ENCODE results near the gene ZNF775.

The ZNF775 gene

DNA sequence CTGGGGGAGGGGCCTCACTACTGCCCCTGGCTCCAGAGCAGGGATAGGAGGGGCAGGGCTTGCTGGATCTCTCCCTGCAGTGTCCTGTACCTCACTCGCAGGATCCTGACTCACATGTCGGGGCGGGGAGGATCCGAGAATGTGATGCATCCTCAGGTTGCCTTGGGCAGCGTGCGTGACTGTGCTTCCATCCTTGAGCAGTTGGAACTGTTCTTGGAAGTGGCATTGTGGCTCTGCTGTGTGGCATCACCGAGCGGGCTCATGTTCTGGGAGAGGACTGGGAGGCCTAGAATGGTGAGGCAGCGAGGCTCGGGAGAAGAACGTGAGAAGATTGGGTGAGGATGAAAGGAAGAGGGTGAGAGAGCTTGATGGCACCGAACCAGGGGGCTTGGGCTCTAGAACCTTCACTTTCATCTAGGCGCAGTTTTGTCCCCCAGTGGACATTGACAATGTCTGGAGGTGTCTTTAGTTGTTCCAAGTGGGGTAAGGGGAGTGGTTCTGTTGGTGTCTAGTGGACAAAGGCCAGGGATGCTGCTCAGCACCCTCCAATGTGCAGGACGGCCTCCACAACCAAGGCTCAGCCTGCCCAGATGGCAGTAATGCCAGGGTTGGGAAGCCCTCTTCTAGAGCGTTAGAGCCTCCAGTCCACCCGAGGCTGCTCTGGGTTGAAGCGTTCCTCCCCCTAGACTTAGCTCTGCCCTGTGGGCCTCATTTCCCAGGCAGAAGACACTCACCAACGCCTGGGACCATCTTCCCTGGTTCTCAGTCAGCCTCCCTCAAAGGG lies 46.1 kb upstream of the ZNF775 start:
- Histone ChIP-seq H3K4me3 (replicated peaks; ENCODE audit: insufficient read depth, low read length) (no peak overlapping the region), H3K27ac (replicated peaks) (no peak overlapping the region), H3K27me3 (ENCODE audit: insufficient read depth, poor library complexity, severe bottlenecking) (no peaks in the 10 kb centered on the region)
- TF ChIP-seq, protein P1, sequence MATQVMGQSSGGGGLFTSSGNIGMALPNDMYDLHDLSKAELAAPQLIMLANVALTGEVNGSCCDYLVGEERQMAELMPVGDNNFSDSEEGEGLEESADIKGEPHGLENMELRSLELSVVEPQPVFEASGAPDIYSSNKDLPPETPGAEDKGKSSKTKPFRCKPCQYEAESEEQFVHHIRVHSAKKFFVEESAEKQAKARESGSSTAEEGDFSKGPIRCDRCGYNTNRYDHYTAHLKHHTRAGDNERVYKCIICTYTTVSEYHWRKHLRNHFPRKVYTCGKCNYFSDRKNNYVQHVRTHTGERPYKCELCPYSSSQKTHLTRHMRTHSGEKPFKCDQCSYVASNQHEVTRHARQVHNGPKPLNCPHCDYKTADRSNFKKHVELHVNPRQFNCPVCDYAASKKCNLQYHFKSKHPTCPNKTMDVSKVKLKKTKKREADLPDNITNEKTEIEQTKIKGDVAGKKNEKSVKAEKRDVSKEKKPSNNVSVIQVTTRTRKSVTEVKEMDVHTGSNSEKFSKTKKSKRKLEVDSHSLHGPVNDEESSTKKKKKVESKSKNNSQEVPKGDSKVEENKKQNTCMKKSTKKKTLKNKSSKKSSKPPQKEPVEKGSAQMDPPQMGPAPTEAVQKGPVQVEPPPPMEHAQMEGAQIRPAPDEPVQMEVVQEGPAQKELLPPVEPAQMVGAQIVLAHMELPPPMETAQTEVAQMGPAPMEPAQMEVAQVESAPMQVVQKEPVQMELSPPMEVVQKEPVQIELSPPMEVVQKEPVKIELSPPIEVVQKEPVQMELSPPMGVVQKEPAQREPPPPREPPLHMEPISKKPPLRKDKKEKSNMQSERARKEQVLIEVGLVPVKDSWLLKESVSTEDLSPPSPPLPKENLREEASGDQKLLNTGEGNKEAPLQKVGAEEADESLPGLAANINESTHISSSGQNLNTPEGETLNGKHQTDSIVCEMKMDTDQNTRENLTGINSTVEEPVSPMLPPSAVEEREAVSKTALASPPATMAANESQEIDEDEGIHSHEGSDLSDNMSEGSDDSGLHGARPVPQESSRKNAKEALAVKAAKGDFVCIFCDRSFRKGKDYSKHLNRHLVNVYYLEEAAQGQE (IDR thresholded peaks at IDR 0.05; ENCODE audit: insufficient replicate concordance, low read depth): no peak
- no peak for TF ChIP-seq GABPA (IDR thresholded peaks at IDR 0.05; ENCODE audit: low read depth)
- TF ChIP-seq SPI1 (IDR thresholded peaks at IDR 0.05; ENCODE audit: borderline replicate concordance, low read depth): no peak
- no peak for TF ChIP-seq POLR2AphosphoS5 (IDR thresholded peaks at IDR 0.05; ENCODE audit: low read depth)
- TF ChIP-seq, protein P2, sequence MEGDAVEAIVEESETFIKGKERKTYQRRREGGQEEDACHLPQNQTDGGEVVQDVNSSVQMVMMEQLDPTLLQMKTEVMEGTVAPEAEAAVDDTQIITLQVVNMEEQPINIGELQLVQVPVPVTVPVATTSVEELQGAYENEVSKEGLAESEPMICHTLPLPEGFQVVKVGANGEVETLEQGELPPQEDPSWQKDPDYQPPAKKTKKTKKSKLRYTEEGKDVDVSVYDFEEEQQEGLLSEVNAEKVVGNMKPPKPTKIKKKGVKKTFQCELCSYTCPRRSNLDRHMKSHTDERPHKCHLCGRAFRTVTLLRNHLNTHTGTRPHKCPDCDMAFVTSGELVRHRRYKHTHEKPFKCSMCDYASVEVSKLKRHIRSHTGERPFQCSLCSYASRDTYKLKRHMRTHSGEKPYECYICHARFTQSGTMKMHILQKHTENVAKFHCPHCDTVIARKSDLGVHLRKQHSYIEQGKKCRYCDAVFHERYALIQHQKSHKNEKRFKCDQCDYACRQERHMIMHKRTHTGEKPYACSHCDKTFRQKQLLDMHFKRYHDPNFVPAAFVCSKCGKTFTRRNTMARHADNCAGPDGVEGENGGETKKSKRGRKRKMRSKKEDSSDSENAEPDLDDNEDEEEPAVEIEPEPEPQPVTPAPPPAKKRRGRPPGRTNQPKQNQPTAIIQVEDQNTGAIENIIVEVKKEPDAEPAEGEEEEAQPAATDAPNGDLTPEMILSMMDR (IDR thresholded peaks at IDR 0.05; ENCODE audit: insufficient read depth, low read length): no peak
- DNase-seq (ENCODE audit: low read depth in 1 of 2, low spot score in 1 of 2): no peak

DNA sequence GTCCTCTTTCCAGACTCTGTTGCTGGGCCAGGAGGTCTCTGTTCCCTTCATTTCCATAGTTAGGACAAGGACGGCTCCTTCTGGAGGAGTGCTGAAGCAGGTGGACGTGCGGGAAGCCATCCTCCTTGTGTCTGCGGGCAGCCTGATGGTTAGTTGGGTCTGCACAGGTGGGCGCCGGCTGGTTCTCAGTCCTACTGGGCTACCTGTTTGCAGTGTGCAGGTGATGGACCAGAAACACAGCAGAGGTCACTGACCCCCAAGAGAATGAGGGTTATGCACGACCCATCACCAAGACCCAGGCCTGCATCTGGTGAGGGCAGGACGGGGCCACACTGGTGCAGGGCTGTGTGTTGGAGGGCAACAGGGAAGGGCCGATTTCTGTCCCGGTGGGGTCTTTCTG lies 45.5 kb upstream of the ZNF775 start:
- no peak for TF ChIP-seq SPI1 (IDR thresholded peaks at IDR 0.05; ENCODE audit: borderline replicate concordance, low read depth)
- TF ChIP-seq POLR2AphosphoS5 (IDR thresholded peaks at IDR 0.05; ENCODE audit: low read depth): no peak
- TF ChIP-seq GABPA (IDR thresholded peaks at IDR 0.05; ENCODE audit: low read depth): no peak
- TF ChIP-seq, protein P2 (IDR thresholded peaks at IDR 0.05; ENCODE audit: insufficient read depth, low read length): no peak
- TF ChIP-seq, protein P1 (IDR thresholded peaks at IDR 0.05; ENCODE audit: insufficient replicate concordance, low read depth): no peak
- Histone ChIP-seq H3K27me3 (ENCODE audit: insufficient read depth, poor library complexity, severe bottlenecking) (no peaks in the 10 kb centered on the region), H3K27ac (replicated peaks) (no peak overlapping the region), H3K4me3 (replicated peaks; ENCODE audit: insufficient read depth, low read length) (no peak overlapping the region)
- no peak for DNase-seq (ENCODE audit: low read depth in 1 of 2, low spot score in 1 of 2)

DNA sequence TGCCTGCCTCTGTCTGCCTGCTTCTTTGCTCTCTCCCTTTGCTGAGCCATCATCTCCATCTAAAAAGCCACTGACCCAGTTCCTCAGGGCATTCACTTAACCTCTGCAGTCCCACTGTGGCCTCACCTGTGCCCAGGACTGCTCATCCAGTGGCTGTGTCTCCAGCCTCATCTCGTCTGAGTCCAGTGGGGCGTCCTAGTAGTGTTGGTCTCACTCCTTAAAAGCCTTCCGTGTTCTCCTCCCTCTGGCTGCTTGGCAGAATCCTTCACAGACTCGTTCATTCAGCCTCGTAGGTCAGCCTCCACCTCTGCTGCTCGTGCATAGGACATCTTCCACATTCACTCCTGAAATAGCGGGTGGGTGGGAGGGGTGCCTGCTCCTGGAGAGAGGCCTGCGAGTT lies 45.0 kb upstream of the ZNF775 start:
- no peak for TF ChIP-seq GABPA (IDR thresholded peaks at IDR 0.05; ENCODE audit: low read depth)
- TF ChIP-seq POLR2AphosphoS5 (IDR thresholded peaks at IDR 0.05; ENCODE audit: low read depth): no peak
- TF ChIP-seq SPI1 (IDR thresholded peaks at IDR 0.05; ENCODE audit: borderline replicate concordance, low read depth): no peak
- TF ChIP-seq, protein P1 (IDR thresholded peaks at IDR 0.05; ENCODE audit: insufficient replicate concordance, low read depth): no peak
- TF ChIP-seq, protein P2 (IDR thresholded peaks at IDR 0.05; ENCODE audit: insufficient read depth, low read length): no peak
- Histone ChIP-seq H3K4me3 (replicated peaks; ENCODE audit: insufficient read depth, low read length) (no peak overlapping the region), H3K27ac (replicated peaks) (no peak overlapping the region), H3K27me3 (ENCODE audit: insufficient read depth, poor library complexity, severe bottlenecking) (no peaks in the 10 kb centered on the region)
- no peak for DNase-seq (ENCODE audit: low read depth in 1 of 2, low spot score in 1 of 2)

Data from HL-60 (cell line).